Stimulated activated CD4-positive, alpha-beta T cell treated with anti-CD3 and anti-CD28 coated beads, Interleukin-4, amount 100 ng/mL, for 24 hours (primary cell): Measurements from ENCODE around the gene TRAPPC10.
"Not testable (repeated sequence)": the region's sequence is repeated elsewhere in the genome, so short reads cannot be mapped to it uniquely, and the experiment has no call there.

Experiments
- DNase-seq: peaks from one replicate; pipeline ENCODE4 v3.0.0-alpha.2; 2020

TRAPPC10 gene

DNA sequence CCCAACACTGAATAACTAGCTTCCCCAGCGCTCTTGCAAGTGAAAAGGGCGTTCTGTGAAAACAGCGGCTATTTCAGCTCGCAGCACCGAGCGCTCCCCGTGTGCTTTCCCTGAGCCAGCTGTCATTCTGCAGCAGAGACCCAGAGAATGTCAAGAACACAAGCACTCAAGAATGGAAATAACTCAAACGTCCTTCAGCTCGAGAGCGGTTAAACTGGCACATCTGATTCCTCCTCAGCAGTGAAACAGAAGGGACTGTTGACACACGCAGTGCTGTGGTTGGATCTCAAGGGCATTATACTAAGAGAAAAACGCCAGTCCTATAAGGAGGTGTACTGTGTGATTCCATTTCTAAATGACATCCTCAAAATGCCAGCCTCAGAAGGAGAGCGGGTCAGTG is 86.9 kb downstream of the TRAPPC10 start:
- not testable (repeated sequence) for DNase-seq

DNA sequence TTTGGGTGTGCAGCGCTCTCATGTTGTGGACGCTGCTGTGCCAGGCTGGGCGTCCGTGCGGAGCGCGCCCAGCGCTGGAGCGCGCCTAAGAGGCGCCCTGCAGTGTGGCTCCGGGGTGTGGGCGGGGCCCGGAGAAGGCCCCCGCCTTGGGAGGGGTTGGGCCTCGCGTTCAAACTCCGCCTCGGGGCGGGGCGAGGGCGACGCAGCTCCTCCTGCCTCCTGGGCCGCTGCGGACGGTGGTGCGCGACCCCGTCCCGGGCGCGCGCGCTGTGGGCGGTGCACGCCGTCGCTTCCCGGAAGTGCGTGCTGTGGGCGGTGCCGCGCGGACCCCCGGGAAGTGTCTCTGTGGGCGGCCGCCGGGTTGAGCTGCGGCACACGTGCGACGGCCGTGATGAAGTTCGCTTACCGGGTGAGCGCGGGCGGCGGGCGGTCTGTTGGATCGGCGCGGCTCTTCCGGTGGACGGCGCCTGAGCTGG is 95.0 kb downstream of the TRAPPC10 start, which contains the start of gene PWP2:
Gene PWP2, plus strand, starts transcription at position 374 of the 476 bp plus-strand sequence. Its CDS starts 18 bp downstream, at position 392.
- peak; percentile 51 for DNase-seq

DNA sequence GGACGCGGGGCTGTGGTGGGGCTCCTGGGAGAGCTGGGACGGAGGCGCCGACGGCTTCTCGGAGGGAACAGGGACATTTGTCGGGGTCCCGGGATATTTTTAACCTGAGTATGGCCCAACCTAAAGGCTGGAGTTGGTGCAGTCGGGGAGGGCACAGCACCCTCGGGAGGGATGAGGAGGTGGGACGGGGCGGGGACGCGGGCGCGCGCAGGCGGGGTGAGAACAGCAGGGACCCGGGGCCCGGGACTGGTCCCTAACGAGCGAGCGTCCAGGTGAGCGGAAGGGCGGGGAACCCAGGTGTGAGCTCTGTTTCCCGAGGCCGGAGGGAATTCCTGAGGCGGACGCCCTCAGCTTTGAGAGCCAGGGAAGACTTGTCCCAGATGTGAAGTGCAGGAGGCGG is 95.5 kb downstream of the TRAPPC10 start:
- not testable (repeated sequence) for DNase-seq

DNA sequence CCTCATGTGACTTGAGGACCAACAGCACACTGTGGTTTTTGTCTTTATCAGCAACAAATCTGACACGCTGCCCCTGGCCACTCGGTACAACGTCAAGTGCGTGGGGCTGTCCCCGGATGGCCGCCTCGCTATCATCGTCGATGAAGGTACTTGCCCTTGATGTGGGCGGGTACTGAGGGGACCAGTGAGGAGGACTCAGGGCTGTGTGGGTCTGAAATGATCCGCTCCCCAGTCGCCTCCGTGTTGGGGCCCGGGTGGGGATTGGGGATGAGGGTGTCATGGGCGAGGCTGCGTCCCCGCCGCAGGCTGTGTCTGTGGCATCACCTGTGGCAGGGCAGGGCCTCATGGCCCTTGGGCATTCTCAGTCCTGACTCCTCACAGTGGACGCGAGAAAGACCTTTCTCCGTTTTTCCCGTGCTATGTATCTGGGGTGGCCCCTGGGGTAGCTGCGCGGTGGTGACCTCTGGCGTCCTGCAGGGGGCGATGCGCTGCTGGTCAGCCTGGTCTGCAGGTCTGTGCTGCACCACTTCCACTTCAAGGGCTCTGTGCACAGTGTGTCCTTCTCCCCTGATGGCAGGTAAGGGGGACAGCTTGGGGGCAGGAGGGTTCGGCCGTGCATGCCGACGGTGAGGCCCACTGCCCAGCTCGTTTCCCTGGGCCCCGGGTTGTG is 101.7 kb downstream of the TRAPPC10 start:
- not testable (repeated sequence) for DNase-seq

DNA sequence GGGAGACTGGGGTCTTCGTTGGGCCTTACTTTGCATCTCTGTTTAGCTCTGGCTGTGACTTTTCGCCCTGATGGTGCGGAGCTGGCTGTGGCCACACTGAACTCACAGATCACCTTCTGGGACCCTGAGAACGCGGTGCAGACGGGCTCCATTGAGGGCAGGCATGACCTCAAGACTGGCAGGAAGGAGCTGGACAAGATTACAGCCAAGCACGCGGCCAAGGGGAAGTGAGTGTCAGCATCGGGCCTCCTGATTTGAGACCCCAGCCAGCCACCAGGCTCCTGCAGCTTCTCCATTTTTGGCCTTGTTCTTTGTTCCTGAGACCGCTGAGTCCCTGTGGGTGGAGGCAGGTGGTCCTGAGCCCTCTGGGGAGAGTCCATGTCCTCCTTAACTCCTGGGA is 110.0 kb downstream of the TRAPPC10 start:
- not testable (repeated sequence) for DNase-seq

DNA sequence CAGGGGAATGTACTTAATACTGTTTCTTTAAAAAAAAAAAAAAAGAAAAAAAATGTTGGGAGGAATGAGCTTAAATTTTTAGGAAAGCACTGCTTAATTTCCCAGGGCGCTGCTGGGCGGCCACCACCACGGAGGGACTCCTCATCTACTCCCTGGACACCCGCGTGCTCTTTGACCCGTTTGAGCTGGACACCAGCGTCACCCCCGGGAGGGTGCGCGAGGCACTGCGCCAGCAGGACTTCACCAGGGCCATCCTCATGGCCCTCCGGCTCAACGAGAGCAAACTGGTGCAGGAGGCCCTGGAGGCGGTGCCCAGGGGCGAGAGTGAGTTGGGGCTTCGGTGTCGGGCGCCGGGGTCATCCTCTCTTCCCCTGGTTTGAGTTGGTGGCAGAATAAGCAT is 115.7 kb downstream of the TRAPPC10 start:
- DNase-seq, result not testable (repeated sequence)

DNA sequence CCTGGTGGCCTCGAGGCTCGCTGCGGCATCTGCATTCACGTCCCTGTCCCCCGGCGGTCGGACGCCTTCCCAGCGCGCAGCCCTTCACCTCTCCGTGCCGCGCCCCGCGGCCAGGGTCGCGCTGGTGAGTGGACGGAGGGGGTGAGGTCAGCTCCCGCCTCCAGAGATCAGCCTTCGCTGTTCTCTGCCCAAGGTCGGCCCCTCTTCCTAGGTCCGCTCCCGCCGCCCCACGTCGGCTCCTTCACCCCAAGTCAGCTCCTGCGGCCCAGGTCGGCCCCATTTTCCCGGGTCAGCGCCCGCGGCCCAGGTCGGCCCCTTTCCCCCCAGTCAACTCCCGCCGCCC is 121.6 kb downstream of the TRAPPC10 start:
- DNase-seq, result not testable (repeated sequence)

DNA sequence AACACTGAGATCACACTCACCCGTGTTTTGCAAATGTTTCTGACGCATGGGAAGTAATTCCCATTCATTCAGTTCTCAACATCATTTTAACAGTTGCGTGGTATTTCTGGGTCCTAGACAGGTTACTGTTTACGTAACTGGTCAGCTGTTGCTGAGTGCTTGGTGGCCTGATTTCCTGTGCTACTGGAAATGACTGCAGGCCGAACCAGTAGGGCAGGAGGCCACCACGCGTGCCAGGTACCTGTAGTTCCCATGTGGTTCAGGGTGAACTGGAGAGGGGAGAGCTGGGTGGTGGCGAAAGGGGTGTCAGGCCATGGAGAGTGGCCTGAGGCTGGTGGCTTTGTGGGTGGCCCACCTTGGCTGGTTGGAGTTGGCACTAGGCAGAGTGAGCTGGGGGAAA is 122.6 kb downstream of the TRAPPC10 start:
- not testable (repeated sequence) for DNase-seq

DNA sequence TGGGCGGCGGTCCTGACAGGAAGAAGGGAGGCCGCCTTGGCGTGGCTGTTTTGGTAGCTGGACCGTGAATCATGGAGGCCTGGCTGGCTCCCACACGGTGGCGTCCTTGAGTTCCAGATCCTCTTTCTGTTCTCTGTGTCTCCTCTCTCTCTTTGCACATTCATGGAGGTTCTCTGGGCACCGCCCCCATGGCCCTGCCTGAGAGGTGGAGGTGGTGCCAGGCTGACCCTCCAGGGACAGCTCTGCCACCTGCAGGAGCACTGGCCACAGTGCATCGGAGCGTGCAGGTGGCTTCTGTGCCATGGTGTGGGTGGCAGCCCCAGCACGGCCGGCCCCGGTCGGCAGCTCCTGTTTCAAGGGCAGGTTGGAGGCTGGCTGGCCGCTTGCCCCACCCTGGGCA is 125.9 kb downstream of the TRAPPC10 start:
- not testable (repeated sequence) for DNase-seq

DNA sequence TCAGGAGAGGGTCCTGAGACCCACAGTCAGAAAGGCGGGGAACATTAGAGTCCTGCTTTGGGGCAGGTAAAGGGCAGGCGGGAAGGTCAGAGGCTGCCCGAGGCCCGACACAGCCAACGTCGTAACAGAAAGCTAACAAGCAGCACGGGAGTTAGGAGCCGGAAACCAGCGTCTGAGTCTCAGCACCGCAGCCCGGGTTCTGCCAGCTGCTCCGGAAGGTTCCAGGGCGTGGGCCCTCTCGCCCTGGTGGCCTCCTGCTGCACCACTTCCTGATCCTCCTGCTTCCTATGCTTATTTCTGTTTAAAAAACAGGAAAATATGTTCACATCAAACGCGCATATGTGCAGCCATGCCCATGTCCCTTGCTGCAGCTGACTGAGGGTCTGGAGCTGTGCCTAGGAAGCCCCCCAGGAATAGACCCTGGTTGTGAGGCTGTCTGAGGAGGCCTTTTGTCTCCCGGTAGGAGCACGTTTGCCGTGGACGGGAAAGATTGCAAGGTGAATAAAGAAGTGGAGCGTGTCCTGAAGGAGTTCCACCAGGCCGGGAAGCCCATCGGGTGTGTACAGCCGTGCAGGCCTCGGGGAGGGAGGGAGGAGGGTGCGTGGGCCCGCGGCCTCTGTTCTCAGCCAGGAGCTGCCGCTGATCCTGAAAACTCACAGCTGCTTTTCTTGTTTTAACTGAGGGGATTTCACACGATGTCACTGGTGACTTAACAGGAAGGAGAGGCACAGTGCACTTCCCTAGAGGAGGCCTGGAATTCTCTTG is 127.9 kb downstream of the TRAPPC10 start:
- DNase-seq, result peak; percentile 1

DNA sequence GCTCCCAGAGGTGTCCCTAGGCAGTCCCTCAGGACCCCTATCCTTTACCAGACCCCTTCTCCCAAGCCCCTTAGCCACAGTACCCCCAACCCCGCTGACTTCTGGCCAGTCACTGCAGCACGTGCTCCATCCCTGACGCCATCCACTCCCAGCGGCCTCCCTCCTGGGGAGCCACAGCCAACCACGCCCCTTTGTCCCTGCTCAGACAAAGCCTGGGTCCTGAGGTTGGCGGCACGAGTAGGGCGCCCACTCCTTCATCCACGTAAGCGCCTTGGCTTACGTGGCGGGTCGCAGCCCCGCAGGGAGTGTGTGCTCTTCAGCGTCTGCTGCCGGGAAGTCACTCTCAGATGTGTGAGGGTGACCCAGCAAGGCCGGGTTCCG is 128.4 kb downstream of the TRAPPC10 start:
- not testable (repeated sequence) for DNase-seq

DNA sequence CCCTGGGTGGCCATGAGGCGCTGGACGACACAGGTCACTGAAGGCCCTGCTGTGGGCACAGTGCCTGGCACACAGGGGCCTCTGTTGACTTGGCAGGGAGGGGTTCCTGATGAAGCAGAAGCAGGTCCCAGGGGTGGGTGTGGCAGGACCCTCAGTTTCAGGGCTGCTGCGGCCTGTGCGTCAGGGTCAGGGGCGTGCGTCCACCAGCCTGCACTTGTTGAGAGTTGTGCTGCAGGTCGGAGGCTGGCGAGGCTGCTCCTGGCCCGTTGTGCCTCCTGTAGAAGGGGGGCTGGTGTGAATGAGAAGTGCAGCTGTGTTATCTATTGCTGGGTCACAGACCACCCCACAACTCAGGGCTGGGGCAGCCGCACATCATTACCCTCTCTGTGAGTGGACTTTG is 130.4 kb downstream of the TRAPPC10 start:
- not testable (repeated sequence) for DNase-seq

DNA sequence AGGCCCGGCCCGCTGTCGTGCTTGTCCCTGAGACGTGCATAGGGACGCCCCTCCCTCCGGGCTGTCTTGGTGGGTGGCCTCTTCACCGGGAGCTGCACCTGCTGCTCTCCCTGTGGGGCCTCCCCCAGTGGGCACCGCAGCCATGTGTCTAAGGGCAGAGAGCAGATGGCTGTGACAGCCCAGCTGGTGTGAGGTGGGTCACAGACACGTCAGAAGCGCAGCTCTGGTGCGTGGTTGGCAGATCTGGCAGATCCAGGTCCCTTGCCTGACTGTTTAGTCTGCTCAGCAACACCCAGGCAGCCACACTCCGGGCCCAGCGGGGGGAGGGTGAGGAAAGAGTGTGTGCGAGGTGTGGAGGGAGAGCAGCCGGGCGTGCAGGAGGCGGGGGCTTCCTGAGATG is 131.3 kb downstream of the TRAPPC10 start:
- not testable (repeated sequence) for DNase-seq

DNA sequence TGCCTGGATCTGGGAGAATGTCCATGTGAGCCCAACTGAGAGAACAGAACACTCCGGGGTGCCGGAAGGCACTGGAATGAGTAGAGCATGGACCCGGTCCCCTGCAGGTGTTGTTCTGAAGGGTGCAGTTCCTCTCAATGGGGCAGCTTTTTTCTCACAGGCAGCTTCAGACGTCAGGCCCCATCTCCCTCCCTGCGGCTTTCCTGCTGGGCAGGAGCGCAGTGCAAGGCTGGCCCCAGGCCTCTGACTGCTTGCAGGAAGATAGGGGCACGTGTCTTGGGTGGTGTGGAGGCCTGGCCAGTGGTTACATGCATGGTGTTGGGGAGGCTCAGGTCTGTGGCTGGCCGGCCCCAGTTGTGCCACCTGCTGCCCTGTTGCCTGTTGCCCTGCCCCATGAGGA is 131.9 kb downstream of the TRAPPC10 start:
- not testable (repeated sequence) for DNase-seq

DNA sequence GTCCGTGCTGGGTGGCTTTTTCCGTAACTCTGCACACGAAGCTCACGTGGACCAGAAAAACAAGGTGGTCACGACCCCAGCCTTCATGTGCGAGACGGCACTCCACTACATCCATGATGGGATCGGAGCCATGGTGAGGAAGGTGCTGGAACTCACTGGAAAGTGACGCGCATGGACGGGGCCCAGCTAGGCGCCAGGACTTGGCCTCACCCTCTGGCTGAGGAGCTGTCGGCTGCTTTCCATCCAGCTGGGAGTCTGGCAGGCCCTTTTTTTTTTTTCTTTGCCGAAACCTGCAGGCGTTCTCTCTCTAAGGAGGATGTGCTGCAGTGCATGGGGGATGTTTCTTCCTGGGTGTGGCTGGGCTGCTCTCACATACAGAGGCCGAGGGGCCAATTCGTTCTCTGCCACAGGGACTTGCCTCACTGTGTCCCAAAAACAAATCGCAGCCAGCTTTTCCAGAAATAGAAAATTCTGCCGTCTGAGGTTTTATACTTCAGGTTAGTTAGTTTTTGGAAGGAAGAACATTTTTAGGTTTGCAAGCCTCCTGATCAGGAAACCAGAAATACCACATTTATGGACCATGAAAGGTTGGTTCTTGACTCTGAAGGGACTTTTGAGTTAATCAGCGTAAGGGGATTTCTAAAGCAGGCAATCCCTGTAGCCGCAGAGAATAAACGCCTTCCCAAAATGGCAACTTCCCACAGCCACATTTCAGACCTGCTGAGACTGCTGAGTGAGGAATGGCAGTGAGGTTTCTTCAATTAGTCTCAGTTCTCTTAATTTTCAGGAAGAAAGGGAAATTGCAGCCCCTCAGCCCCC is 132.9 kb downstream of the TRAPPC10 start:
- not testable (repeated sequence) for DNase-seq

DNA sequence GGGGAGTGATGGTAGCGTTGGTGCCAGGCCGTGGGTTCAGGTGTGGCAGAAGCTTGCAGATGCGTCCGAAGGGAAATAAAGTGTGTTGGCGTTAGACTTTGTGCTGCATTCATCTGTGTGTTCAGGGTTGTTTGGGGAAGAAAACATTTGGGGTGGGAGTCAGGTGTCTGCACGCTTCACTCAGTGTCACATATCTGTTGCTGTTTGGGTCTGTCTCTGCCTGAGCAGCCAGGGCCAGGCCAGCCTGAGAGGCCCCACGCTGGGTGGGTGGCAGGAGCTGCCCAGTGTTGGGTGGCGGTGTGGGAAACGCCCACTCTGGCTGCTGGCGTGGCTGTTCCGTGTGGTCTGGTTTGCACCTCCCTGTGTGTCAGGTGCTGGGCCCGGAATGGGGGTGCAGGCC is 133.5 kb downstream of the TRAPPC10 start:
- DNase-seq, result not testable (repeated sequence)

DNA sequence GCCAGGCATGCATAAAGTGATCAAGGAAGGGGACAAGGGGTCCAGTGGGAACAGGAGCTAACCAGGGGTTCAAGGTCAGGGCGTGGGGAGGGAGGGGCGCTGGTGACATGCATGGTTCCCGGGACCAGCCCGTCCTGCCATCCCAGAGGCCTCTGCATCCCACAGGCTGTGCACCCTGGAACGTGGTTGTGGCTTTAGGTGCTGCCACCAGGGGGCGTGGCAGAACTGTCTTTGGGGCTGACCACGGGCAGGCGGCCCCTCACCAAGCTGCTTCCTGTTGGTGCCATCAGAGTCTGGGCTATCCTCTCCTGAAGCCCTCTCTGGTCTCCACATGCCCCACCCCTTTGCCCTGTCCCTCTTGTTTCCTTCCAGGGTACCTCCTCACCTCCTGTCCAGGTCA is 135.0 kb downstream of the TRAPPC10 start:
- not testable (repeated sequence) for DNase-seq

DNA sequence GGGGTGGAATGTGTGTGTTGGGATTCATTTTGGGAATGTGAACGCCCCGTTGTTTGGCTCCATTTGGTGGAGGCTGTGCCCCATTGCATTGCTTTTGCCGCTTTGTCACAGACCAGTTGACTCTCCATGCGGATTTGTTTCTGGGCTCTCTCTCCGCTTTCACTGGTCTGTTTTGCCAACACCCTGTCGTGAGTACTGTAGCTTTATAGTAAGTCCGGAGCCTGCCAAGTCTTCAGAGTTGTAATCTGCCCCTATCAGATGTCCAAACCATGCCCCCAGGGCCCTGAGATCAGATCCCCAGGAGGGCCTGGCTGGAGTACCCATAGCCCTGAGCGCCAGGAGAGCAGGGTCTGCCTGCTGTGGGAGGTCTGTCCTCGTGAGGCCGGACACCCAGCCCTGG is 138.1 kb downstream of the TRAPPC10 start:
- not testable (repeated sequence) for DNase-seq

DNA sequence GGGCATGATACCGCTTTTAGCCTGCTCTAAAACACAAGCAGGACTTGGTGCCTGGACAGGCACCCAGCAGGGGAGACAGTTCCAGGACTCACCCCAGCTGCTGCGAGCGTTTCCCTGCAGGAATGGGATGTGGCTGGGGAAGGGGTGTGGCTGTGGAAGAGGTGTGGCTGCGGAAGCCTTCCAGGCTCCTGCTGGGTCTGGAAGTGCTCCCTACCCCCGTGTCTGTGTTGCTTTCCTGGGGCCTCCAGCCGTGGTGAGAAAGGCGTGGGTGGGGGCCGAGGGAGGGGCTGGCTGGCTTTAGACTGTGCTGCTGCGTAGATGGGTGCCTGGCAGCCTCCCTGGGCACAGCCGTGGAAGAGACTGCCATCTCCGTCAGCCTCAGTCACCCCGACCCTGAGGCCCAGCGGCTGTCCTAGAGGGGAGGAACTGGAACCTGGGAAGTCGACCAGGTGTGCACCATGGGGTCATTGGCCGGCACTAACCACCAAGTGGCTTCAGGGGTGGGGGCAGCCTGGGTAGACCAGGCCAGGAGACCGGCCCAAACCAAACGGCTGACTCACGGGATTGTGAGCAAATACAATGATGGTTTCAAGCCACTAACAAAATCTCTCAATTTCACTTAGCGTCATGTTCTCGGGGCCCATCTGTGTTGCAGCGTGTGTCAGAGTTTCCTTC is 141.2 kb downstream of the TRAPPC10 start:
- not testable (repeated sequence) for DNase-seq

DNA sequence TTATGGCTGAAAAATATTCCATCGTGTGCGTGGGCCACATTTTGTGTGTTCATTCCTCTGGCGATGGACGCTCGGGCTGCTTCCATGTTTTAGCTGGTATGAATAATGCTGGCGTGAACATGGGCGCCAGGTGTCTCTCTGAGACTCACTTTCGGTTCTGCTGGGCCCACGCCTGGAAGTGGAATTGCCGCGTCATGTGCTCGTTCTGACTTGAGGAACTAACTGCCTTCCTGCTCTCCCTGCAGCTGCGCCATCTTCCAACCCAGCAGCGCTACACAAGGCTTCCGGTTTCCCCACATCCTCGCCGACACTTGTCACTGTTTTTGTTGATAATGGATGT is 141.8 kb downstream of the TRAPPC10 start:
- peak; percentile 71 for DNase-seq

DNA sequence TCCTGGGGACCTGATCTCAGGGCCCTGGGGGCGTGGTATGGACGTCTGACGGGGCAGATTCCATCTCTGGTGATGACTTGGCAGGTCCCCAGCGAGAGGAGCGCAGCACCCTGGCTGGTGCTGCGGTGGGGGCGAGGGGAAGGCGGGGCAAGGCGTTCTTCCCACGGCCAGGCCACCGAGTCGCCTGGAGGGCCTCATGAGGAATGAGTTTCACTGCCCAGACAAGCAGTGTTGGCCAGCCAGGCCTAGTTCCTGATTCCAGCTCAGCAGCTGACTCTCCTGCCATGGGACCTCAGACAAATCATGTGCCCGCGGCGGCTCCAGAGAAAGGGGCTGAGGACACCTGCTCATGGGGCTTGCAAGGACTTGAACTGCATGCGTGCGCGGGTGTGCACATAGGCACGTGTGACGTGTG is 142.7 kb downstream of the TRAPPC10 start:
- not testable (repeated sequence) for DNase-seq

DNA sequence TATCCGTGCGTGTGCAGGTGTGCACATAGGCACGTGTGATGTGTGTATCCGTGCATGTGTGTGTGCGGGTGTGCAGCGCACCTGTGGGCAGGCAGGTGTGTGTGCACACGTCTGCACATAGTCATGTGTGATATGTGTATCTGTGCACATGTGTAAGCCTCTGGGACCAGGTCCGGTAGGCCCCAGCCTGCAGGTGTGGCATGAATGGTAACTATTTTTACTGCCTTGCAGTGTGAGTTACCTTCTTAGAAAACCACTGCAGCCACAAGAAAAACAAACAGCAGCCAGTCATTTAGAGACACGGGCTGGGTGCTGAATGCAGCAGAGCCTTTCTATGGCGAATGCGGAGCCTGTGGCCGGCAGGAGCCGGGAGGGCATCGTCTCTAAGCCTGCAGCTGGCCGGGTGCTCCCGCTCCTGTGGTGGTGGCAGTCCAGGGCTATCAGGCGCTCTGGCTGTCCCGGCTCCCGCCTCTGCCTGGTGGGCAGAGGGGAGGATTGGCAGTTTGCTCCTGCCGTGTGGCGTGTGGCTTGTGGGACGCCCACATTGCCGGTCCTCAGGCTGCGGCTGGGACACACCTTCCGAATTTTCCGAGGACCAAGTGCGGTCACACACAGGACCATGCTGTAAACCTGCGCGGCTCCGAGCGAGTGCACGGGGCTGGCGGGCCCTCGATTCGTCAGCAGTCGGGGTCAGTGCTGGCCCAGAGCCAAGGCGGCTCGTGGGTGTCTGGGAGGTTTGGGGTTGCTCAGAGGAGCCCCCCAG is 143.3 kb downstream of the TRAPPC10 start:
- DNase-seq, result not testable (repeated sequence)
